H1 (cell line): ENCODE data around the gene C21orf91. TPM values are rescaled to one million over a fixed set of nuclear protein-coding genes. Genes with fewer than 3 reads are reported as not detected.

ENCODE experiments used
- CTCF ChIA-PET: fragments of 300-600 bp; sonication (Branson Sonifier 250); formaldehyde crosslinking; loops from one replicate; lab custom pipeline; 2021; ENCODE audit not compliant: partially characterized antibody; lab: Charles Lee
- POLR2A ChIA-PET: fragments of 300-600 bp; sonication (Branson Sonifier 250); formaldehyde crosslinking; loops from one replicate; lab custom pipeline; 2021; ENCODE audit warnings: inconsistent platforms; ENCODE audit not compliant: partially characterized antibody; lab: Charles Lee
- DNase-seq, 2 experiments: peaks; one replicate each; pipeline versions ENCODE4 v3.0.0 to v3.0.0-alpha.2; 2010 to 2022; ENCODE audit warnings: low spot score in 2 of 2, low read depth in 1 of 2, mixed read lengths in 1 of 2
- FAIRE-seq: peaks from 2 replicates; lab custom pipeline; 2011; peaks lifted over from hg19 to GRCh38; lab: Jason Lieb, UNC
- H2AFZ ChIP-seq: 2 replicates; pipeline ENCODE4 v1.8.1; 2012; ENCODE audit warnings: low read length, inconsistent platforms
- H2AK5ac ChIP-seq: 2 replicates; pipeline ENCODE4 v1.6.1; 2013; ENCODE audit warnings: low read depth, low read length
- H2BK120ac ChIP-seq: replicated peaks from 2 replicates; pipeline ENCODE3; 2013; ENCODE audit warnings: low read depth, low read length, inconsistent platforms
- H2BK12ac ChIP-seq: 2 replicates; pipeline ENCODE4 v1.6.1; 2013; ENCODE audit warnings: low read depth, low read length
- H2BK15ac ChIP-seq: 2 replicates; pipeline ENCODE4 v1.6.1; 2013; ENCODE audit warnings: low read length
- H2BK20ac ChIP-seq: 2 replicates; pipeline ENCODE4 v1.6.1; 2013; ENCODE audit warnings: low read length
- H2BK5ac ChIP-seq: 2 replicates; pipeline ENCODE4 v1.6.1; 2013; ENCODE audit warnings: low read depth, low read length
- H3K14ac ChIP-seq: 2 replicates; pipeline ENCODE4 v1.6.1; 2013; ENCODE audit warnings: inconsistent platforms; ENCODE audit not compliant: insufficient read length
- H3K18ac ChIP-seq: 2 replicates; pipeline ENCODE4 v1.6.1; 2013; ENCODE audit warnings: low read length; ENCODE audit errors: extremely low read depth
- H3K23ac ChIP-seq: 2 replicates; pipeline ENCODE4 v1.6.1; 2013; ENCODE audit warnings: inconsistent platforms; ENCODE audit not compliant: insufficient read length
- H3K23me2 ChIP-seq: 2 replicates; pipeline ENCODE4 v1.6.1; 2013; ENCODE audit warnings: low read depth, low read length
- H3K27ac ChIP-seq: 2 replicates; pipeline ENCODE4 v1.6.1; 2011; ENCODE audit warnings: low read depth, low read length, inconsistent platforms
- H3K27me3 ChIP-seq, 4 experiments: replicated peaks in 1 of 4; 1 replicate in 1 of 4; 2 replicates in 3 of 4; pipeline versions ENCODE4 v1.6.1 to v1.8.1; 2011 to 2013; ENCODE audit warnings: low read length in 3 of 4, mild to moderate bottlenecking in 3 of 4, inconsistent platforms in 2 of 4, mixed read lengths in 2 of 4, moderate library complexity in 1 of 4; ENCODE audit not compliant: control insufficient read depth in 3 of 4, insufficient read depth in 3 of 4; ENCODE audit errors: extremely low read depth in 1 of 4
- H3K36me3 ChIP-seq, 4 experiments: 2 replicates each; pipeline versions ENCODE4 v1.6.1 to v1.8.1; 2011 to 2013; ENCODE audit warnings: mild to moderate bottlenecking in 4 of 4, low read length in 3 of 4, moderate library complexity in 2 of 4, control low read depth in 1 of 4, inconsistent platforms in 1 of 4; ENCODE audit not compliant: insufficient read depth in 4 of 4, control insufficient read depth in 2 of 4
- H3K4ac ChIP-seq: replicated peaks from 2 replicates; pipeline ENCODE3; 2013; ENCODE audit warnings: low read length, low read depth, mixed read lengths, inconsistent platforms; ENCODE audit not compliant: insufficient read length
- H3K4me1 ChIP-seq, 4 experiments: replicated peaks in 1 of 4; 1 replicate in 1 of 4; 2 replicates in 3 of 4; pipeline versions ENCODE4 v1.6.1 to v1.8.1; 2011 to 2013; ENCODE audit warnings: low read length in 3 of 4, inconsistent platforms in 2 of 4, mixed read lengths in 1 of 4; ENCODE audit not compliant: insufficient read depth in 4 of 4, control insufficient read depth in 3 of 4
- H3K4me2 ChIP-seq, 2 experiments: 2 replicates each; pipeline versions ENCODE4 v1.6.1 to v1.8.1; 2011 to 2013; ENCODE audit warnings: low read depth in 2 of 2, low read length in 2 of 2, control low read depth in 1 of 2, inconsistent platforms in 1 of 2, mild to moderate bottlenecking in 1 of 2; ENCODE audit not compliant: insufficient read depth in 1 of 2
- H3K4me3 ChIP-seq, 4 experiments: fragments of 200-600, 300-600 bp in 1 of 4; sonication (generic), shearing (Covaris generic), sonication (Bioruptor Twin) in 1 of 4; 2 replicates each; pipeline versions ENCODE4 v1.5.1 to v1.8.1; 2011 to 2016; ENCODE audit warnings: low read length in 4 of 4, low read depth in 3 of 4, control low read depth in 2 of 4, inconsistent platforms in 2 of 4, mild to moderate bottlenecking in 2 of 4, mixed read lengths in 1 of 4, moderate library complexity in 1 of 4; ENCODE audit not compliant: insufficient read depth in 2 of 4; ENCODE audit errors: extremely low read depth in 1 of 4
- H3K56ac ChIP-seq: replicated peaks from 2 replicates; pipeline ENCODE3; 2013; ENCODE audit warnings: low read depth, mild to moderate bottlenecking, mixed read lengths, low read length, inconsistent platforms; ENCODE audit not compliant: insufficient read length
- H3K79me1 ChIP-seq: 2 replicates; pipeline ENCODE4 v1.6.1; 2013; ENCODE audit warnings: low read depth, low read length, control low read depth
- H3K79me2 ChIP-seq, 2 experiments: 2 replicates each; pipeline versions ENCODE4 v1.6.1 to v1.8.1; 2012 to 2013; ENCODE audit warnings: low read length in 2 of 2, mild to moderate bottlenecking in 2 of 2, inconsistent platforms in 1 of 2; ENCODE audit not compliant: insufficient read depth in 2 of 2, control insufficient read depth in 1 of 2
- H3K9ac ChIP-seq, 4 experiments: replicated peaks in 1 of 4; 1 replicate in 1 of 4; 2 replicates in 3 of 4; pipeline versions ENCODE4 v1.6.1 to v1.8.1; 2011 to 2013; ENCODE audit warnings: low read depth in 3 of 4, low read length in 3 of 4, control low read depth in 2 of 4, mild to moderate bottlenecking in 2 of 4, moderate library complexity in 2 of 4, inconsistent platforms in 1 of 4; ENCODE audit errors: extremely low read depth in 1 of 4
- H3K9me3 ChIP-seq, 2 experiments: 2 replicates each; pipeline versions ENCODE4 v1.6.1 to v1.8.1; 2012 to 2013; ENCODE audit warnings: mild to moderate bottlenecking in 2 of 2, moderate library complexity in 2 of 2, control low read depth in 1 of 2, inconsistent platforms in 1 of 2, low read depth in 1 of 2, low read length in 1 of 2, mixed read lengths in 1 of 2; ENCODE audit not compliant: insufficient read depth in 2 of 2
- H4K20me1 ChIP-seq, 2 experiments: replicated peaks in 1 of 2; 2 replicates each; pipeline versions ENCODE3 to v1.8.1; 2011 to 2013; ENCODE audit warnings: inconsistent platforms in 2 of 2, low read length in 2 of 2, mild to moderate bottlenecking in 1 of 2; ENCODE audit not compliant: insufficient read depth in 2 of 2, control insufficient read depth in 1 of 2
- H4K5ac ChIP-seq: 2 replicates; pipeline ENCODE4 v1.6.1; 2013; ENCODE audit warnings: low read length, low read depth, mixed read lengths, inconsistent platforms; ENCODE audit not compliant: insufficient read length
- H4K8ac ChIP-seq: 2 replicates; pipeline ENCODE4 v1.8.0; 2013; ENCODE audit warnings: mild to moderate bottlenecking, moderate library complexity, low read length, inconsistent platforms; ENCODE audit not compliant: insufficient read depth; ENCODE audit errors: extremely low read depth
- H4K91ac ChIP-seq: replicated peaks from 2 replicates; pipeline ENCODE3; 2013; ENCODE audit warnings: low read length, mixed read lengths, inconsistent platforms; ENCODE audit not compliant: insufficient read length
- CREB1 ChIP-seq: IDR thresholded peaks from 2 replicates; pipeline ENCODE4 v1.6.1; 2012; ENCODE audit warnings: inconsistent platforms
- CTBP2 ChIP-seq: IDR thresholded peaks from 2 replicates; pipeline ENCODE4 v1.7.0; 2011; ENCODE audit warnings: borderline replicate concordance, mild to moderate bottlenecking, moderate library complexity, mixed read lengths, low read length; ENCODE audit not compliant: insufficient read depth, insufficient read length
- EGR1 ChIP-seq: IDR thresholded peaks from 2 replicates; pipeline ENCODE4 v1.6.1; 2011; ENCODE audit warnings: low read depth, low read length, borderline replicate concordance
- JUND ChIP-seq: IDR thresholded peaks from 2 replicates; pipeline ENCODE4 v1.6.1; 2011; ENCODE audit warnings: mild to moderate bottlenecking, improper control_type of control experiment, low read length
- KDM1A ChIP-seq: fragments of 200-600, 300-600 bp; sonication (generic); IDR thresholded peaks from 2 replicates; pipeline ENCODE4 v1.7.1; 2016; ENCODE audit warnings: mild to moderate bottlenecking, low read length, borderline replicate concordance
- NRF1 ChIP-seq: IDR thresholded peaks from 2 replicates; pipeline ENCODE4 v1.6.1; 2011; ENCODE audit warnings: mild to moderate bottlenecking, low read depth, low read length, improper control_type of control experiment
- TAF7 ChIP-seq: optimal IDR thresholded peaks from 2 replicates; pipeline ENCODE3; 2011; ENCODE audit warnings: low read depth, mild to moderate bottlenecking, inconsistent platforms, low read length, moderate library complexity, borderline replicate concordance
- TBP ChIP-seq: IDR thresholded peaks from 2 replicates; pipeline ENCODE4 v1.6.1; 2011; ENCODE audit warnings: low read depth, low read length, improper control_type of control experiment
- WGBS, 2 experiments: shearing (Covaris generic) in 1 of 2; methylation state at CpG; one replicate each; pipeline versions ENCODE4 v1.1.6 to v1.1.7; 2013 to 2015; ENCODE audit warnings: low lambda C conversion rate in 2 of 2, mixed read lengths in 2 of 2, inconsistent platforms in 1 of 2, low coverage in 1 of 2, missing lambda C conversion rate in 1 of 2; ENCODE audit not compliant: insufficient replicate concordance in 2 of 2, insufficient coverage in 1 of 2, insufficient read length in 1 of 2; ENCODE audit errors: extremely low coverage in 1 of 2, missing lambda C conversion rate in 1 of 2; 5-methylcytosine and 5-hydroxymethylcytosine counted together
- polyA plus RNA-seq, 7 experiments: library from polyadenylated mRNA; depleted of rRNA in 3 of 7; stranded (reverse) in 5 of 7; unstranded in 2 of 7; fragments of >200 nt in 5 of 7; fragments of 200-250 nt in 2 of 7; gene quantifications; 1 replicate in 5 of 7; 2 replicates in 1 of 7; 4 replicates in 1 of 7; pipeline versions ENCODE4 v1.2.1 to v1.2.3, GENCODE V29; 2011 to 2013; ENCODE audit warnings: missing spikeins in 2 of 7, mixed read lengths in 2 of 7
- total RNA-seq: library from RNA; stranded (reverse); fragmentation: NEBNext Ultra II Directional; extraction: Animal tissue kit (Norgen Biotek cat#: 25700); gene quantifications from 2 replicates; pipeline ENCODE4 v1.2.1, GENCODE V29; 2021
- TF ChIP-seq, protein P1 (sequence below), 3 experiments: IDR thresholded peaks; 1 replicate in 2 of 3; 2 replicates in 1 of 3; pipeline versions ENCODE4 v1.5.1 to v1.6.1; 2011; ENCODE audit warnings: low read length in 3 of 3, mild to moderate bottlenecking in 3 of 3, inconsistent platforms in 2 of 3, low read depth in 1 of 3, moderate library complexity in 1 of 3; ENCODE audit not compliant: insufficient read depth in 1 of 3; ENCODE audit errors: control extremely low read depth in 1 of 3
- TF ChIP-seq, protein P2 (sequence below): IDR thresholded peaks from 2 replicates; pipeline ENCODE4 v1.6.1; 2012; ENCODE audit warnings: inconsistent platforms
- TF ChIP-seq, protein P3 (sequence below): IDR thresholded peaks from 2 replicates; pipeline ENCODE4 v1.6.1; 2012; ENCODE audit warnings: inconsistent platforms

C21orf91 gene
- total and polyA plus RNA-seq, 2 of the 8 experiments (the other 6 are each of a cell fraction or from before 2014, with no cell fraction given) = 4.9 to 33.6 TPM

DNA sequence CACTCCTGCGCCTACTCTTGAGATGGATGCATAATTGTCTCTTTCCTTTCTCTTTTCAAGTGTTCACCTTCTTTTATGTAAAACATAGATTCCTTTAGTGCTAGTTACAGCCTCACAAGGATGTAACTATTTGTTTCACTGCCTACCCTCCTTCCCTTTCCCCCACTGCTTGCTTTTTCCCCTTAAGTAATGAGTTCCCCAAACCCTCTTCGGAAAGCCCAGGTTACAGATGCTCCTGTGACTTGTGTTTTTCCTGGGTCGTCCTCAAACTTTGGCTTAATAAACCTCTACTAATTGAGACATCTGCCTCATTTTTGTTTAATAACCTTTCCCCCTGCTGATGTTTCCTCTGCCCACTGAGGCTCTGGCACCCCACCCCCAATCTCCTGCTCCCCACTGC is 39.2 kb downstream of the C21orf91 start:
- DNase-seq (no peak), FAIRE-seq (no peak)
- no peak overlapping the region for H4K5ac ChIP-seq
- H4K91ac ChIP-seq = no peak overlapping the region
- H2BK5ac ChIP-seq = no peak overlapping the region
- POLR2A ChIA-PET = no interaction called here
- H3K9me3 ChIP-seq = no peaks in the 10 kb centered on the region
- H3K27me3 ChIP-seq = no peaks in the 10 kb centered on the region
- no peak overlapping the region for H2BK15ac ChIP-seq
- H2BK12ac ChIP-seq = no peak overlapping the region
- no peaks in the 10 kb centered on the region for H4K20me1 ChIP-seq
- no peaks in the 10 kb centered on the region for H3K79me2 ChIP-seq
- CTCF ChIA-PET = interaction anchor here (0.9 kb wide), 1 partner anchor 15 kb away, joined by 3 read pairs; no protein-coding TSS in a partner anchor
- H3K4ac ChIP-seq = no peak overlapping the region
- no peak overlapping the region for H3K14ac ChIP-seq
- peaks cover 0 to 5% (median 0%) of the 10 kb centered on the region in 4 experiments; a peak in 3 of 7 replicates for H3K4me1 ChIP-seq
- H2AFZ ChIP-seq = no peak overlapping the region
- H3K79me1 ChIP-seq = no peaks in the 10 kb centered on the region
- no peak overlapping the region for H3K4me2 ChIP-seq
- WGBS, 2 experiments = 89% methylated on average over 3 of the region's 3 CpGs; no CpG with 5 or more reads in 1 of the 2 experiments
- H3K4me3 ChIP-seq = no peak overlapping the region
- H3K23me2 ChIP-seq = no peaks in the 10 kb centered on the region
- H2BK120ac ChIP-seq = no peak overlapping the region
- no peak overlapping the region for H2AK5ac ChIP-seq
- no peak overlapping the region for H3K23ac ChIP-seq
- no peak overlapping the region for H3K9ac ChIP-seq
- no peak overlapping the region for H3K56ac ChIP-seq
- H4K8ac ChIP-seq = no peak overlapping the region
- H3K27ac ChIP-seq = no peak overlapping the region
- H2BK20ac ChIP-seq = no peak overlapping the region
- H3K18ac ChIP-seq = no peak overlapping the region
- peaks cover 0 to under 1% (median 0%) of the 10 kb centered on the region in 4 experiments; a peak in 1 of 8 replicates for H3K36me3 ChIP-seq
- TF ChIP-seq TAF7 (no peak), CTBP2 (no peak), CREB1 (no peak), TBP (no peak), NRF1 (no peak), JUND (no peak), EGR1 (no peak), KDM1A (no peak)
- TF ChIP-seq, protein P1, sequence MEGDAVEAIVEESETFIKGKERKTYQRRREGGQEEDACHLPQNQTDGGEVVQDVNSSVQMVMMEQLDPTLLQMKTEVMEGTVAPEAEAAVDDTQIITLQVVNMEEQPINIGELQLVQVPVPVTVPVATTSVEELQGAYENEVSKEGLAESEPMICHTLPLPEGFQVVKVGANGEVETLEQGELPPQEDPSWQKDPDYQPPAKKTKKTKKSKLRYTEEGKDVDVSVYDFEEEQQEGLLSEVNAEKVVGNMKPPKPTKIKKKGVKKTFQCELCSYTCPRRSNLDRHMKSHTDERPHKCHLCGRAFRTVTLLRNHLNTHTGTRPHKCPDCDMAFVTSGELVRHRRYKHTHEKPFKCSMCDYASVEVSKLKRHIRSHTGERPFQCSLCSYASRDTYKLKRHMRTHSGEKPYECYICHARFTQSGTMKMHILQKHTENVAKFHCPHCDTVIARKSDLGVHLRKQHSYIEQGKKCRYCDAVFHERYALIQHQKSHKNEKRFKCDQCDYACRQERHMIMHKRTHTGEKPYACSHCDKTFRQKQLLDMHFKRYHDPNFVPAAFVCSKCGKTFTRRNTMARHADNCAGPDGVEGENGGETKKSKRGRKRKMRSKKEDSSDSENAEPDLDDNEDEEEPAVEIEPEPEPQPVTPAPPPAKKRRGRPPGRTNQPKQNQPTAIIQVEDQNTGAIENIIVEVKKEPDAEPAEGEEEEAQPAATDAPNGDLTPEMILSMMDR (IDR thresholded peaks at IDR 0.05; ENCODE audit: control extremely low read depth in 1 of 3, insufficient read depth in 1 of 3, low read depth in 1 of 3, low read length in 3 of 3) = no peak
- TF ChIP-seq, protein P2, sequence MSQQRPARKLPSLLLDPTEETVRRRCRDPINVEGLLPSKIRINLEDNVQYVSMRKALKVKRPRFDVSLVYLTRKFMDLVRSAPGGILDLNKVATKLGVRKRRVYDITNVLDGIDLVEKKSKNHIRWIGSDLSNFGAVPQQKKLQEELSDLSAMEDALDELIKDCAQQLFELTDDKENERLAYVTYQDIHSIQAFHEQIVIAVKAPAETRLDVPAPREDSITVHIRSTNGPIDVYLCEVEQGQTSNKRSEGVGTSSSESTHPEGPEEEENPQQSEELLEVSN = no peak
- TF ChIP-seq, protein P3, sequence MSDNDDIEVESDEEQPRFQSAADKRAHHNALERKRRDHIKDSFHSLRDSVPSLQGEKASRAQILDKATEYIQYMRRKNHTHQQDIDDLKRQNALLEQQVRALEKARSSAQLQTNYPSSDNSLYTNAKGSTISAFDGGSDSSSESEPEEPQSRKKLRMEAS = no peak
